Tibial nerve (tissue), 4 donors: ENCODE measurements around the gene CAPN11.

ENCODE experiments used
- EP300 ChIP-seq, 2 donors: sonication (generic); formaldehyde crosslinking; IDR thresholded peaks; one replicate each; pipeline ENCODE4 v1.6.1; 2017; ENCODE audit warnings: antibody characterized with exemption in 2 of 2, mild to moderate bottlenecking in 1 of 2
- POLR2A ChIP-seq, 2 donors: fragments of 450-650 bp; IDR thresholded peaks; one replicate each; pipeline ENCODE4 v1.6.1; 2017; ENCODE audit warnings: antibody characterized with exemption in 2 of 2, mild to moderate bottlenecking in 2 of 2, moderate library complexity in 2 of 2
- TF ChIP-seq, protein P1 (sequence below), 5 experiments: fragments of 200-600 bp in 3 of 5; fragments of 450-650 bp in 2 of 5; sonication (generic) in 3 of 5; IDR thresholded peaks; one replicate each; pipeline ENCODE4 v1.5.1; 2016 to 2019; ENCODE audit warnings: antibody characterized with exemption in 5 of 5, mild to moderate bottlenecking in 3 of 5, moderate library complexity in 2 of 5

DNA sequence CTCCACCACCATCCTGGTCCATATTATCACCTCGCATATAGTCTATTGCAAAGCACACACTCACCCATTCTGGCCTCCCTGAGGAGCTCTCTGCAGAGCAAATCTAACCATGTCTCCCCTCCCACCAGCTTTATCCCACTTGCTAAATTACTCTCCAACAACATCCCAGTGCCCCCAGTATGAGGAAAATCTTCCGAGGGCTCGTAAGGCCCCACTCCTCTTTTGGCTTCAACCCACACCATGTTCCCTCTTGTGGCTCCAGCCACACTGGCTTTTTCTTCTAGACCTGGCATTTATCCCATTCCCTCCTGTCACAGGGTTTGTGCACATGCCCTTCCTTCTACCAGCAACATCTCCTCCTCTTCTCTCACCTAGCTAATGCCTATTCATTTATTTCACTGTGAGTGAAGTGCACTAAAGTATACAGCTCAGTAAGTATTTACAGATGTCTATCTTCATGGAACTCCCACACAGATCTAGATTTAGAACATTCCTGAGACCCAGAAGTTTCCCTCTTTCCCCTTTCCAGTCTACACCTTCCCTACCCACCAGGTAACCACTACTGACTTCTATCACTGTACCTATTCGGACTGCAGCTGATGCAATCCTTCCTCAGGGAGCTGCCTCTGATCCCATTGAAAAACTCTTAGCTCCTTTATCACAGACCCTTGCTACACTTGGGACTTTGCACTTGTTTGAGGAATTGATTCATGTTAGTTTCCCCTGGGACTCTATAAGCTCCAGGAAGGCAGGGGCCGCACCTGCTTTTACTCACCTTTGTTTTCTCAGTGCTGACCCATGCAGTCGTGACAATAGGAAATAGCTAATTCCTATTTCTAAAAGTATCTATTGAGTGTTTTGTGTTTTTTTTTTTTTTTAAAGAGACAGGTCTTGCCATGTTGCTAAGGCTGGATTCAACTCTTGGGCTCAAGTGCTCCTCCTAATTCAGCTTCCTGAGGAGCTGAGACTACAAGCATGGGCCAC lies 46.9 kb upstream of the CAPN11 start:
- TF ChIP-seq, protein P1, sequence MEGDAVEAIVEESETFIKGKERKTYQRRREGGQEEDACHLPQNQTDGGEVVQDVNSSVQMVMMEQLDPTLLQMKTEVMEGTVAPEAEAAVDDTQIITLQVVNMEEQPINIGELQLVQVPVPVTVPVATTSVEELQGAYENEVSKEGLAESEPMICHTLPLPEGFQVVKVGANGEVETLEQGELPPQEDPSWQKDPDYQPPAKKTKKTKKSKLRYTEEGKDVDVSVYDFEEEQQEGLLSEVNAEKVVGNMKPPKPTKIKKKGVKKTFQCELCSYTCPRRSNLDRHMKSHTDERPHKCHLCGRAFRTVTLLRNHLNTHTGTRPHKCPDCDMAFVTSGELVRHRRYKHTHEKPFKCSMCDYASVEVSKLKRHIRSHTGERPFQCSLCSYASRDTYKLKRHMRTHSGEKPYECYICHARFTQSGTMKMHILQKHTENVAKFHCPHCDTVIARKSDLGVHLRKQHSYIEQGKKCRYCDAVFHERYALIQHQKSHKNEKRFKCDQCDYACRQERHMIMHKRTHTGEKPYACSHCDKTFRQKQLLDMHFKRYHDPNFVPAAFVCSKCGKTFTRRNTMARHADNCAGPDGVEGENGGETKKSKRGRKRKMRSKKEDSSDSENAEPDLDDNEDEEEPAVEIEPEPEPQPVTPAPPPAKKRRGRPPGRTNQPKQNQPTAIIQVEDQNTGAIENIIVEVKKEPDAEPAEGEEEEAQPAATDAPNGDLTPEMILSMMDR (IDR thresholded peaks at IDR 0.05) = no peak
- TF ChIP-seq POLR2A (IDR thresholded peaks at IDR 0.05) (no peak), EP300 (IDR thresholded peaks at IDR 0.05) (no peak)
